PFSK-1 (cell line): ENCODE results near the gene FABP6.

ENCODE experiments used
- FOXP2 ChIP-seq: optimal IDR thresholded peaks from 2 replicates; pipeline ENCODE3; 2011; ENCODE audit warnings: borderline replicate concordance, control low read depth, inconsistent platforms; ENCODE audit not compliant: insufficient read depth; ENCODE audit errors: extremely low read length, extremely low read depth
- POLR2AphosphoS5 ChIP-seq: IDR thresholded peaks from 2 replicates; pipeline ENCODE4 v1.6.1; 2012; ENCODE audit warnings: low read depth, mild to moderate bottlenecking, control low read depth, low read length, moderate library complexity
- REST ChIP-seq, 2 experiments: IDR thresholded peaks; 2 replicates each; pipeline versions ENCODE4 v1.6.1 to v1.8.0; 2011 to 2012; ENCODE audit warnings: low read depth in 2 of 2, low read length in 2 of 2, control low read depth in 1 of 2, inconsistent platforms in 1 of 2, mild to moderate bottlenecking in 1 of 2, moderate library complexity in 1 of 2; ENCODE audit not compliant: insufficient read depth in 1 of 2
- SIN3A ChIP-seq: IDR thresholded peaks from 2 replicates; pipeline ENCODE4 v1.6.1; 2012; ENCODE audit warnings: mild to moderate bottlenecking, low read length, moderate library complexity, borderline replicate concordance; ENCODE audit not compliant: insufficient read depth
- TAF1 ChIP-seq: IDR thresholded peaks from 2 replicates; pipeline ENCODE4 v1.6.1; 2012; ENCODE audit warnings: low read length, control low read depth, borderline replicate concordance; ENCODE audit not compliant: insufficient read depth

DNA sequence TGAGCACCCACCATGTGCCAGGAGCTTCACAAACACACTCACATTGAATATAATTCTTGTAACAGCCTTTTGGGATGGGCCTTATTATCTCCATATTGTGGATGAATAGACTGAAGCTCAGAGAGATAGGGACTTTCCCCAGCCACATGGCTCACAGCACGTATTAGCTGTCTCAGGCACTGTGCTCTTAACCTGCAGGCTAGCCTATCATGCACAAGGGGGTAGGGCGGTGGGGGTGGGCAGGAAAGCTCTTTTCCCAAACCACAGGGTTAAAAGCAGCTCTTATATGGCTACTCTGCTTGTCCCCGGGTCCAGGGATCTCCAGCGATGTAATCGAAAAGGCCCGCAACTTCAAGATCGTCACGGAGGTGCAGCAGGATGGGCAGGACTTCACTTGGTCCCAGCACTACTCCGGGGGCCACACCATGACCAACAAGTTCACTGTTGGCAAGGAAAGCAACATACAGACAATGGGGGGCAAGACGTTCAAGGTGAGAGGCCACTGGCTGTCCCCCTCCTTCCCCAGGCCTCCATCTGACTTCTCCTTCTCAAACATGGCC lies 2.6 kb downstream of the FABP6 start:
- TF ChIP-seq POLR2AphosphoS5 = no peak
- TF ChIP-seq REST (IDR thresholded peaks at IDR 0.05; ENCODE audit: insufficient read depth in 1 of 2, low read depth in 2 of 2, low read length in 2 of 2) = no peak
- TF ChIP-seq SIN3A = no peak
- no peak for TF ChIP-seq TAF1
- TF ChIP-seq FOXP2 = no peak
